Stimulated activated CD8-positive, alpha-beta memory T cell treated with anti-CD3 and anti-CD28 coated beads, Interleukin-2, amount 100 ng/mL, for 1 hour (primary cell): ENCODE measurements around the gene SGK2.

Experiments used
- DNase-seq, 2 donors: peaks; one replicate each; pipeline ENCODE4 v3.0.0-alpha.2; 2020; ENCODE audit warnings: low read depth in 2 of 2

Gene SGK2

DNA sequence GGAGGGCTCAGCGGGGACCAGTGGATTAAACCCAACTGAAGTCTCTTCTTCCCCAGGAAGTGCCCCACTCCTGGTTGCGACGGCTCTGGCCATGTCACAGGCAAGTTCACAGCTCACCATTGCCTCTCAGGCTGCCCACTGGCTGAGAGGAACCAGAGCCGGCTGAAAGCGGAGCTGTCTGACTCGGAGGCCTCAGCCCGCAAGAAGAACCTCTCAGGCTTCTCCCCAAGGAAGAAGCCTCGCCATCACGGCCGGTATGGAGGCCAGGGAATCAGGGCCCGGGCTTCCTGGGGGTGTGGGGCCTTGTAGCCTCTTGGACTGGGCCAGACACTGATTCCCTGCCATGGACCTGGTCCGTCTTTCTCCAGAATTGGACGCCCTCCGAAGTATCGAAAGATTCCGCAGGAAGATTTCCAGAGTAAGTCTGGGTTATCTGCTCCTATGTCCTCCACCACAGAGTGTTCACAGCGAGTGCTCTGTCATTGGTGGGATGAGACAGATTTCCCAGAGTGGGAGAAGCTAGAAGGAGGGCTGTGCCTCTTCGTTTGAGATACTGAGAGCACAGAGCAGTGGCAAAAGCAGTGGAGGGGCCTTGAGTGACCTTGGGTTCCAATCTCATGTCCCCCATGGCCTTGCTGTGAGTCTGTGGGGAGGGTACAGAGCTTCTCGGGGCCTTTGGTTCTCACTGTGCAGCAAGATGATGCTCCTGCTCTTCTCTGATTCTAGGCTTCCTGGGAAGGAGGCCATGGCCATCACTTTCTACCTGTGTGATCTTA is 22.6 kb upstream of the SGK2 start:
- no peak for DNase-seq

DNA sequence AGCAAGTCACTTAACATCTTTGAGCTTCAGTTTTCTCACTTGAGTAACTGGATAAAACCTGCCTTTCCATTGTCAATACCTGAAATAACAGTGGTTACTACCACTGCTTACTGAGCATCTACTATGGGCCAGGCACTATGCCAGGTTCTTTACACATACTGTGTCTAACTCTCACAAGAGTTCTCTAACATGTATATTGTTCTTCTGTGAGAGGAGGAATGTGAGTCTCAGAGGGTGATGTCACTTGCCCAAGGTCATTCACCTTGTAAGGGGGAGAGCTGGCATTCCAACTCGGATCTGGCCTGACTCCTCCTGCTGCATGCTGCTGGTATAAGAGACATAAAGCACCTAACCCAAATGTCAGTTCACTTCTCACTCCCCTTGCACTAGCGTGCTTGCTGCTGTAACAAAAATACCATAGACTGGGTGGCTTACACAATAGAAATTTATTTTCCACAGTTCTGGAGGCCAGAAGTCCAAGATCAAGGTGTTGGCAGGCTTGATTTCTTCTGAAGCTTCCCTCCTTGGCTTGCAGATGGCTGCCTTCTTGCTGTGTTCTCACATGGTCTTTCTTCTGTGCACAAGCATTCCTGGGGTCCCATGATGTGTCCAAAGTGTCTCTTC is 21.9 kb upstream of the SGK2 start:
- no peak for DNase-seq

DNA sequence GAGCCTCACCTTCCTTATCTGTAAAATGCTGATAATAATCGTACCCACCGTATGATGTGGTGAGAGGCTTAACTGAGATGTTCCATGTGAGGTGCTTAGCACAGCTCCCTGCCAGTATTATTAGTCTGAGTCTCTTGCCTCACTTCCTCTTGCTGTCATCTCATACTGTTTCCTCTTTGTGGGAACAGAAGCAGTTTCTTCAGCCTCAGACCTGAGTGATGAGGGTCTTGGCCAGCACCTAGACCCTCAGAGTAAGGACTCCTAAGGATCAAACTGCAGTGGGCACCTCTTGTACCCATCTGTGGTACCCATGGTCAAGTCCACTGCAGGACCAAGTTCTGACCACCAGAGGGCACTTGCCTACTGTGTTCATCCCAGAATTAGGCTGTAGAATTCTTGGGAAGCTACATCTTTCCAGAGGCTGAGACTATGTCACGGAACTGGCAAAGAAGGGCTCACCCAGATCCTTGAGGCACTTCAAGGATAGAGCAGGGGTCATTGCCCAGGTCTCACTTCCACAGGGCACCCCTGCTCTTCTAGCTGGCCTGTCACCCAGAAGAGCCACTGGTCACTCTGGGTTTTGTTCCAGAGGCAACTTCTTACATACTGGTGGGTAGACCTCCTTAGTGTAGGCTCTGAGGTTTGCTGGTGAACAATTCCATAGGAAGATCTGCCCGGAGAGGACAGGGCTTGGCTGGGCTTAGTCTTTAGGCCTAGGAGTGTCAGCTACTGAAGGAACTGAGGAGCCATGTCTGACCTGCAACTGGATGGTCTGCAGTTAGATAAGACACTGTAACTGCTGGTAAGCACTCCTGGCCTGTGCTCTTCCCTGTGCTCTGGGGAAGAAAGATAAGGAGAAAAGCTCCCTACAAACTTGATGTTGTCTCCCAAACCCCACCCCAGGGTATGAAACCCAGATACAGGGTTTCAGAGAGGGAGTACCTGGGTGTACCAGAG is 20.6 kb upstream of the SGK2 start:
- DNase-seq, result peak in 1 of 2 donors; percentile 15

DNA sequence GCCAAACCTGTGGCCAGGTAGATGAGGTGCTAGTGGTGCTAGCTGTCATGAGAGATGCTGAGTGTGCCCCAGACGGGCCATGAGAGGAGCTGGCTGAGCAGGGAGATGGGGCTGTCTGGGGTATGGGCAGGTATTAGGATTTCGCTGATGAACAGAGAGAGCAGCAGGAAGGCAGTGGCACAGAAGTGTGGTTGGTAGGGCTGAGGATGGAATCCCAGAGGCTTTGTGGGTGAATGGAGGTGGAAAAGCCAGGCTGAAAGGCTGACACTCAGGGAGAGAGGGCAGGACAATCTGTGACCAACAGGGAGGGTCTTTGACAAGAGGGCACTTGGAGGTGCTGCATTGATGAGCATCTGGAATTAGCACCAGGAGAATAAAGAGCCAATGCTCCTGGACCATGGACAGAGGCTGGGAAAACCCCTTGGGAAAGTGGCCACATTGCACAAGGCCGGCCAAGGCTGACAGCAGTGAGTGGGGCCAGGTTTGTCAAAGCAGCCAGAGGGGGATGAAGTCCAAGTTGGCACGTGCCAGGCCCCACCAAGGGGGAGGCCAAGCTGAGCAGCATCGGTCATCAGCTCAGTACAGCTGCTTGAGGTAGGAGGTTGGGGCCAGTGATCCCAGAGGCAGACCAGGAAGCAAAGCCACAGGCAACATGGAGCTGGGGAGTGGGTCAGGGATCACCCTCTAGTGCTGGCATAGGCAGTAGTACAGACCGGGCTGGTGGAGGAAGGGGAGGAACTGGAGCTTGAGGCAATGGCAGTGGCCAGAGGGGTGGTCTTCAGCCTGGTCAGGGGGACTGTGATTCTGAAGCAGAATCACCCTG is 19.7 kb upstream of the SGK2 start:
- no peak for DNase-seq

DNA sequence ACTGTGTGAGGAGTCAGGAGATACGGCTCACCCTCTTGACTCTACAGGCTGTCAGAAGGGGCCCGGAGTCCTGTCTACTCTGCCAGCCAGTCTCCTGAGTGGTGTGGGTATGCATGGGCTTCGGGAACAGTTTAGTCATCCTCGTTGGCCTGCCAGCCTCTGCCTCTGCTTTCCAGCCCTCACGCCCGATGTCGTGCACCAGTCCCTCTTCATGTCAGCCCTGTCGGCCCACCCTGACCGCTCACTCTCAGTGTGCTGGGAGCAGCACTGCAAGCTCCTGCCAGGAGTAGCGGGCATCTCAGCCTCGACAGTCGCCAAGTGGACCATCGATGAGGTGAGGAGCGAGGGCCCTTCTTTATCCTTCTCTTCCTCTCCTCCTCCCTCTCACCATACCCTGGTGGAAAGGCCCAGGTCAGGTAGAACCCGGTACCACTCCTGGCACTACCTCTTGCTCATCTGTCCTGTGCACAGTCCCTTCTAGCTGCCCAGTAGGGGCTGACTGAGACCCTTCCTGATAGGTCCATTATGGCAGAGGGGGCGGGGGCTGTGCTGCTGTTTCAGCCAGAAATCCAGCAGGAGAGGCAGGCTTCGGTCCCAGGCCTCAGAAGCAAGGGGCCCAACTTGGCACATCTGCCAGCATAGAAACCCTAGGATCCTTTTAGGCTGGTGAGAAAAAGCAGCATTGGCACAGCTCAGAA is 18.7 kb upstream of the SGK2 start:
- DNase-seq, result no peak

DNA sequence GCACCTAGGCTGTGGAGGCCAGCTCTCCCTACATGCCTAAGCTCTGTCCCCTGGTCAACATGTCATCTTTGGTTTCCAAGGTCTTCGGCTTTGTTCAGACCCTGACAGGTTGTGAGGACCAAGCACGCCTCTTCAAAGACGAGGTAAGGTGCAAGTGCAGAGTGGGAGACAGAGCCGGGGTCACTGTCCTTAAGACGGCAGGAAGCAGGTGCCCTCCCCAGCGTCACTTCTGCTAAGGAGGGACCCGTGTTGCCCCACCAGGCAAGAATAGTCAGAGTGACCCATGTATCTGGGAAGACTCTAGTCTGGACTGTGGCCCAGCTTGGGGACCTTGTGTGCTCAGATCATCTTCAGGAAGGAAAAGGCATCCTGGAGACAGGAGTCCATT is 18.2 kb upstream of the SGK2 start:
- DNase-seq, result no peak

DNA sequence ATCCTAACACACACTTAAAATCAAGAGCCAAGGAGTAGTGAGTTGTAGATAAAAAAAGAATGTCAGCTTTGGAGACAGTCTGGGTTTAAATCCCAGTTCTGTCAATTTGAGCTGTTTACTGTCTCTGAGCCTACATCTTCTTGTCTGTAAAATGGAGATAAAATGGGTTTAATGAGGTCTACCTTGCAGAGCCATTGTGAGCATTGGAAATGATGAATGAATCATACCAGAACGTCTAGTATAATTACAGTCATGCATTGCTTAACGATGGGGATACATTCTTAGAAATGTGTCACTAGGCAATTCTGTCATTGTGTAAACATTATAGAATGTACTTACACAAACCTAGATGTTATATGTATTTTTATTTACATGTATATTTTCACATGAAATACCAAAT is 17.6 kb upstream of the SGK2 start:
- no peak for DNase-seq

DNA sequence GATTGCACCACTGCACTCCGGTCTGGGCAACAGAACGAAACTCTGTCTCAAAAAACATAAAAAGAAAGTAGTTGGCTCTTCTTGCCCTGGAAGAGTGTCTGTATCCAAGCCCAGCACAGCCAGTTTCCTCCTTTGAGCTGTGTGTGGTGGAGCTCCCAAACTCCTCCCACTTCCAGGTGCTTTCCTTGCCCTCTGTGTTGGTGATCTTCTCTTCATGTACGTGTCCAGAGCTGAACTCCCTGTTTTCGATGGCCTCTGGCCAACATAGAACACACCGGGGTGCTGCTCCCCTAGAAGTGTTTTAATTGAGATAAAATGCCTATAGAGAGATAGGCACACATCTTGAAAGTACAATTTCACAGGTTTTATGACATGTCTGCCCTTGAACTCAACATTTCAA is 16.7 kb upstream of the SGK2 start:
- no peak for DNase-seq

DNA sequence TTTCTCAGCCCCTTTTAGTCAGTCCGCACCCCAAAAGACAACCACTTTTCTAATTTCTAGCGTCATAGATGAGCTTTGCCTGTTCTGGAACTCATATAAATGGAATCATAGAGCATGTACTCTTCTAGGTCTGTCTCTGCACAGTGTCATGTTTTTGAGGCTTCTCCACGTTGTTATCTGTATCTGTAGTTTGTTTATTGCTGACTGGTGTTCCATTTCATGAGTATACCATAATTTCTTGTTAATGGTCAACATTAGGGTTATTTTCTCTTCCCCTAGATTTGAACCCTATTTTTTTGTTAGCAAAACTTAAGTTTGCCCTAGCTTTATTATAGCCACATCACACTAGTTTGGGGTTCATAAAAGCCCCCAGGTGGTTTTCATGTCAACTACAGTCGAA is 16.2 kb upstream of the SGK2 start:
- no peak for DNase-seq

DNA sequence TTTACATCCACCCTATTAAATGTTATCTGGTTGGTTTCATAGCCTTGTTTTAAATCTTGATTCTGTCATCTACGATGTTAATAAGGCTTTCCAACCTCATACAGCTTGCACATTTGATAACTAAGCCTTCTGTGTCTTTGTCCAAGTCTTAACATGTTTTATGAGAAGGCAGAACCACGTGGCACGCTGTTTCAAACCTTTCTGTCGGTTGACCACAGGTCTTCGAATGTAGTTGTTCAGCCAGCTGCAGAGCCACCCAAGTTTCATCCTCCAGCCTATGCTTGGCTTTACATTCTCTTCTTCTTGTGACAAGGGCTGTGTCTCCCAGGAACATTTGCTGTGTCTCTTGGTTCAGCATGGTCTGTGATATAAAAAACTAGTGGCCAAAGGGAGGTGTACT is 15.7 kb upstream of the SGK2 start:
- no peak for DNase-seq

DNA sequence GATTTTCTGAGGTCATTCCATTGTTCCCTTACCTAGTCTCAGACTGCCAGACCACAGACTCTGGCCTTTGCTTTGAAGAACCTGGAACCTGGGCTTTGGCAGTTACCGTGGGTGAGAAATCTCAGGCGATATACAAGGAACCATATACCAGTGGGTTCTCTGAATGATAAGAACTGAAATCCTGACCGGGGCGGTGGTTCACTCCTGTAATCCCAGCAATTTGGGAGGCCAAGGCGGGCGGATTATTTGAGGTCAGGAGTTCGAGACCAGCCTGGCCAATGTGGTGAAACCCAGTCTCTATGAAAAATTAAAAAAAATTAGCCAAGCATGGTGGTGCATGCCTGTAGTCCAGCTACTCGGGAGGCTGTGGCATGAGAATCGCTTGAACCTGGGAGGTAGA is 14.3 kb upstream of the SGK2 start:
- DNase-seq, result no peak

DNA sequence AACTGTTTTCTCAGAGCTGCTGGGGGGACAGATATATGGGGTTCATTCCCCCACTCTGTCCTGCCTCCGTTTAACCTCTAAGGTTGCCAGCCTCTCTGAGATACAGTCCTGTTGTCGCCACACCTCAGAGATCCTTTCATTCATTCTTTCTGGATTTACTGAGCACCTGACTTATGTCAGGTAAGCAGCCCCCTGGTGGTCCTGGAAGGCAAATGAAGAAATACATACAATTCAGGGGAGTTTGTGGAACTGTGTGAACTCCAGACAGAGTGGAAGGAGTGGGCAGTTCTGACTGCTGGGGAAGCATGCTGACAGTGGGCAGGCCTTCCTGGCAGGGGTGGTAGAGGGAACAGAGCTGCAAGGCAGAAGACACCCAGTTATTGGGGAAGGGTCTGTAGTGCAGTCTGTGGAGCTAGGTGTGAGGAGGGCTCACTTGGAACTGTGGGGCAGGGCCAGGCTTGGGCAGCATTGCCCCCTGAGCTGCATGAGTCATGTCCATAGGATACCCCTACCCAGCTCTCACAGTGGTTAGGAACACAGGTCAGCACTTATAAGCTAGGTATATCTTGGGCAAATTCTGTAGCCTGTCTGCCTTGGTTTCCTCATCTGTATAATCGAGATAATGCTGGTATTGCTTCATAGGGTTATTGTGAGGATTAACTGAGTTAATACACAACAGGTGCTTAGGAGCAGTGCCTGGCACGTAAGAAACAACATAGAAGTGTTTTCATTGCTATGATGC is 12.8 kb upstream of the SGK2 start:
- DNase-seq, result no peak

DNA sequence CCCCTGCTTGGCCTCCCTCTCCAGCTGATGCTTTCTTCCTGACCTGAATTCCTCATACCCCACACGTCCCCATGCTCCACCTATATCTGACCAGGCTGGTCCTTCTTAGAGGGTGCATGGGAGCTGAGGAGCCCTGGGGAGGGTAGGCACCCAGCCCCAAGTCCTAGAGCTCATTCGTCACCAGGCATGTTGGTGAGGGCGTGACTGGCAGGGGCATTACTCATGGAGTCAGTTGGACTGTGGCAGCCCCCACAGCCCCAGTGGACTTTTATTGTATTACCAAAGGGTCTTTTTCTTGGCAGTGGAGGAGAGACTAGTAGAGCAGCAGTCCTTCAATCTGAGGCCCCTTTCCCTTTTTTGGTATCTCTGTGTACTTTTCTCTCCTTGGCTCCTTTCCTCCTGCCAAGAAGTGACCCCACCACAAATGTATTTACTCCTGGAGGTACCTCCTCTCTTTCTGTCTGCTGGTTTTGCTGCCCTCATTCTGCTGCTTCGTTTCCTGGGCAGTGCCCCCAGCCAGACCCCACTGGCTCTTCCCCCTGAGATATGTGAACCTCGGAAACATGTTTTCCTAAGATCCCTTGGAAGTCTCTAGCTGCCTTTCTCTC is 10.4 kb upstream of the SGK2 start:
- DNase-seq, result no peak

DNA sequence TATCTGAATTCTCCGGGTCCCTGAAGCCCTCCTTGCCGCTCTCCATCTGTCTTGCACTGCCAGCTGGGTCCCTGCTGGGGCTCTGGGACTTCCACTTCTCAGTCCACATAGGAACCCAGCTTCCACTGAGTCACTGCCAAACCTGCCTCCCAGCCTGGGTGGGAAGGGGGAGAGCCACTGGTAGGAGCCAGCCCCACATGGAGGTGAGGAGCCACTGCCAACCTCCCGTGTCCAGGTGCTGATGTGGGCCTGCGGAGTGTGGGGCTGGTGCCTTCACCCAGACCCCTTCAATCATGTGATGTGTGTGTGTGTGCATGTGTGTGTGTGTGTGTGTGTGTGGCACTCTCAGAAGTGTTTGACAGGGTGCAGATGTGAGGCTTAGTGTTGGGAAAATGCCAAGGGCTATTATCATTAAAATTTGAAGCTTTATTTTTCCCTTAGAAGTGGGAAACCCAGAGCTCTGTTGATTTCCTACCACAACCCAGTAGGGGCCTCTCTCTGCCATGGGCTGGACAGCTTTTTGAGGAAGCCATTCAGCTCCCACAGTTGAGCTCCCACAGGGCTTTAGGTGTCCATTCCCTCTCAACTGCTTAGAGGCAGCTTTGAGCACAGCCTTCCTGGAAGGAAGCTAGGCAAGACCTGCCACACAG is 9.3 kb upstream of the SGK2 start:
- DNase-seq, result no peak

DNA sequence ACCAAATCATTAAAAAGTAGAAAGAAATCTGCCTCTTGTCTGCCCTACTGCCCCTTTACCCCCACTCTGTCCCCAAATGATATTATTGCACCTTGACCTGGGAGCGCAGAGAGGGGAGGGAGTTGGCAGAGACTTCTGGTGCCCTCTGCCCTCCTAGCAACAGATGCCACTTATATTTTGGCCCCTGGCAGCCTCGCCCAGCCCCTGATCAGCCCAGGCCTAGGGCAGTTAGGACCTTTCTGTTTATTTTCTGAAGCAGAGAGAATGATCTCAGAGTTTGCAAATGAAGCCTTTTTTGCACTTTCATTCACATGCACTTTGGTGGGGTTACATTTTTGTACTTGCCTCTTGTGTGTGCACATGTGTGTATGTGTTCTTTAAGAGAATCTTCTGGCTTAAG is 8.4 kb upstream of the SGK2 start:
- no peak for DNase-seq

DNA sequence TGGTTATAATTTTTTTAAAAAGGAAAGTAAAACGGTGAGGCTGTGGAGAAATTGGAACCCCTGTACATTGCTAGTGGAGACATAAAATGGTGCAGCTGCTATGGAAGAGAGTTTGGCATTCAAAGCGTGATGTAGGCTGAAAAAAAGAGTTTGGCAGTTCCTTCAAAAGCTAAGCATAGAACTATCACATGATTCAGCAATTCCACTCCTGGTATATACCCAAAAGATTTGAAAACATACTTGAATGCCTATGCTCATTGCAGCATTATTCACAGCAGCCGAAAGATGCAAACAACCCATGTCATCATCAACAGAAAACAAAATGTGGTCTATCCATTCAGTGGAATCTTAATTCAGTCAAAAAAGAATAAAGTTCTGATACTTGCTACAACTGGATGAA is 4.5 kb upstream of the SGK2 start:
- DNase-seq, result no peak

DNA sequence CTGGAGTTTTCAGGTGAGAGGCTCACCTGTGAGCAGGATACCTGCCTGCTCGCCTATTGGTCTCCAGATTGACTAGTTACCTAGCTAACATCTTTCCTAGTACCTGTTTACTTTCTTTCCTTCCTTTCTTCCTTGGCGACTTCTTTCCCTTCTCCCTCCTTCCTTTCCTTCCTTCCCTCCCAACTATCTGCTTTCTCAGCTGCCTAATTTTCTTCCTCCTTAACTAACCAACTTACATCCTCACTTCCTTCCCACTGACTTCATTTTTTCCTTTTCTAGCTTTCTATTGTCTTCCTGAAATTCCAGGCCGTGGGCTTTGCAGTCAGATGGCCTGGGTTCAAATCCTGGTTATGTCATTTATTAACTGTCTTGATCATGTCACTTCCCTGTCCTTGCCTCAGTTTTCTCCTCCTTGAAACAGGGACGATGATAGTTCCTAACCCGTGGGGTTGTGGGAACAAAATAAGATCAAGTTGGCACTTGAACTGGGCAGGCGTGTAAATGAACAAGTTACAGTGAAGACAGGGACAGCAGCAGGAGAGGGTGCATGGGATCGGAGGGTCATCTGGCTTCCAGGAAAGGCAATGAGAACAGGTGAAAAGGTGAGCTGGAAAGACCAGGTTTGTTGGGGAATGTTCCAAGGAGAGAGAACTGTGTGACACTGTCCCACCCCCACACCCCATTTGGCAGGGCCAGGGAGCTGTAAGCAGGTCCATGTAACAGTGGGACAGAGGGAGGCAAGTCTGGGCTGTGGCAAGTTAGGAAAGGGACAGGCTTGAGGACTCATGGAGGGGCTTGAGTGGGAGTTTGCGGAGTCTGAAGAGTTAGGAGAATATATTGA is 540 bp downstream of the SGK2 start:
- no peak for DNase-seq

DNA sequence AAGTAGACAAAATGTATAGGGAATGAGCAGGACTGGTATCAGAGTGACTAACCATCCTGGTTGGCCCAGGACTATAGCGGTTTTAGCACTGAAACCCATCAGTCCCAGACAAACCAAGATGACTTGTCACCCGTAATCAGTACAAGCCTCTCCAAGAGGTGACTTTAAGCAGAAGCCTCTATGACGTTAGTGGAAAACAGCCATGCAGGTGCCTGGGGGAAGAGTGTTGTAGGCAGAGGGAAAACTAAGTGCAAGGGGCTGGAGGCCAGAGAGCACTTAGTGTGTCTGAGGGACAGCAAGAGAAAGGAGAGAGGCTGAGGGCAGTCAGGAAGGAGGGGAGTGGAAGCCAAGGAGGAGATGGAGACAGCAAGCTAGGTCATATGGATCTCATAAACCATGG is 2.1 kb downstream of the SGK2 start:
- DNase-seq, result no peak

DNA sequence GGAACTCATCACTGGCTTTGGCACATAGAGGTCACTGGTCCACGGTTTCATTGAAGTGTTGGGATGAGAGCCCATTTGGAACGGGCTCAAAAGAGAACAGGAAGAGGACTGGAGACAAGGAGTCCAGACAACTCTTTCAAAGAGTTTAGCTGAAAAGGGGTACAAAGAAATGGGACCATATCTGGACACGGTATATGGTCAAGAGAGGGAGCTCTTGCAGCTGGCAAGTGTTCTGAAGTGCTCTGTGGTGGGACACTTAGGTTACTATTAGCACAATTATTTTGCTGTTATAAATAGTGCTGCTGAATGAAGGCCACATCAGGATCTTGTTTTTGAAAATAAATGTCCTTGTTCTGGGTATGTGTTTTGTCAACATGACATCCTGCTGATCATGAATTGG is 4.6 kb downstream of the SGK2 start:
- no peak for DNase-seq
